ENCODE measurements around the gene GAREM1.

- TF ChIP-seq CTCF (conservative IDR thresholded peaks at IDR 0.05) (no peak), EZH2 (IDR thresholded peaks at IDR 0.05; ENCODE audit: low read depth) (no peak)
These were observed 7.6 kb upstream of the GAREM1 start for GRCh38 chr18:32478317-32478716.

Measured in PC-9 (cell line).